Tibial nerve (tissue), 4 donors: ENCODE data around the gene DUS1L.

ENCODE experiments used
- EP300 ChIP-seq, 2 donors: sonication (generic); formaldehyde crosslinking; IDR thresholded peaks; one replicate each; pipeline ENCODE4 v1.6.1; 2017; ENCODE audit warnings: antibody characterized with exemption in 2 of 2, mild to moderate bottlenecking in 1 of 2
- POLR2A ChIP-seq, 2 donors: fragments of 450-650 bp; IDR thresholded peaks; one replicate each; pipeline ENCODE4 v1.6.1; 2017; ENCODE audit warnings: antibody characterized with exemption in 2 of 2, mild to moderate bottlenecking in 2 of 2, moderate library complexity in 2 of 2
- TF ChIP-seq, protein P1 (sequence below), 5 experiments: fragments of 200-600 bp in 3 of 5; fragments of 450-650 bp in 2 of 5; sonication (generic) in 3 of 5; IDR thresholded peaks; one replicate each; pipeline ENCODE4 v1.5.1; 2016 to 2019; ENCODE audit warnings: antibody characterized with exemption in 5 of 5, mild to moderate bottlenecking in 3 of 5, moderate library complexity in 2 of 5

DNA sequence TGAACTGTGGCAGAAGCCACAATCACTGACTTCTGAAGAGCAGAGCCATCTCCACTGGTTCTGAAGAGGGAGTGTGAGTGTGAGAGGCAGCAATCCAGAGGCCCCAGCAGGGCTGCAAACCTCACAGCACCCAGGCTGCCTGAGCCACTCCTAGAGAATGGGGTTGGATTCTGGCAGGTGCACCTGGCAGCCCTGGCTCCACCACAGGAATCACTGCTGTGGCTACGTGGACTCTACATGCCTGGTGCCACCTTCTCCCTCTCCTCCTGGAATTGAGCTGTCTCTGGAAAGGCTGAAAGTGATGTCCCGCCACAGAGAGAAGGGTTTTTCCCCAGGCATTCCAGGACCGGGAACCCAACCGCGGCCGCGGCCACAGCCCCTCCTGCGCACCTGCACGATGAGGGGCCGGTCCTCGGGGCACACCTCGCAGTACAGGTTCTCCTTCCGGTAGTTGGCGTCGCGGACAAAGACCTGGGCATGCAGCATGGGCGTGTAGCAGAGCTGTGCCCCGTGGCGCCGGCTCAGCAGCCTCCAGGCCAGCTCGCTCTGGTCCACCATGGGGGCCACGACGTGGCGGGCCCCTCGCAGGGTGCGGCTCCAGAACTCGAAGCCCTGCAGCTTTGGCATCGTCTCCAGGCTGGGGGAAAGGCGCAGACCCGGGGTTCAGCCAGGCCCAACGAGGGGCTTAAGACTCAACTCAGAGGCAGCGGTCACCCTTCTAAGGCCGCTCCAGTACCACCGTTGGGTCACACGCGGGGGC is 991 bp downstream of the DUS1L start:
- no peak for TF ChIP-seq POLR2A (IDR thresholded peaks at IDR 0.05)
- TF ChIP-seq, protein P1, sequence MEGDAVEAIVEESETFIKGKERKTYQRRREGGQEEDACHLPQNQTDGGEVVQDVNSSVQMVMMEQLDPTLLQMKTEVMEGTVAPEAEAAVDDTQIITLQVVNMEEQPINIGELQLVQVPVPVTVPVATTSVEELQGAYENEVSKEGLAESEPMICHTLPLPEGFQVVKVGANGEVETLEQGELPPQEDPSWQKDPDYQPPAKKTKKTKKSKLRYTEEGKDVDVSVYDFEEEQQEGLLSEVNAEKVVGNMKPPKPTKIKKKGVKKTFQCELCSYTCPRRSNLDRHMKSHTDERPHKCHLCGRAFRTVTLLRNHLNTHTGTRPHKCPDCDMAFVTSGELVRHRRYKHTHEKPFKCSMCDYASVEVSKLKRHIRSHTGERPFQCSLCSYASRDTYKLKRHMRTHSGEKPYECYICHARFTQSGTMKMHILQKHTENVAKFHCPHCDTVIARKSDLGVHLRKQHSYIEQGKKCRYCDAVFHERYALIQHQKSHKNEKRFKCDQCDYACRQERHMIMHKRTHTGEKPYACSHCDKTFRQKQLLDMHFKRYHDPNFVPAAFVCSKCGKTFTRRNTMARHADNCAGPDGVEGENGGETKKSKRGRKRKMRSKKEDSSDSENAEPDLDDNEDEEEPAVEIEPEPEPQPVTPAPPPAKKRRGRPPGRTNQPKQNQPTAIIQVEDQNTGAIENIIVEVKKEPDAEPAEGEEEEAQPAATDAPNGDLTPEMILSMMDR (IDR thresholded peaks at IDR 0.05) = no peak
- TF ChIP-seq EP300 (IDR thresholded peaks at IDR 0.05) = no peak
